K562 (cell line): ENCODE measurements around the gene HSF2BP. TPM values are rescaled to one million over a fixed set of nuclear protein-coding genes. Genes with fewer than 3 reads are reported as not detected.

ENCODE experiments used
- ATAC-seq: fragments of 200-7000 bp; cut with Tn5 transposase; 3 replicates; pipeline ENCODE4 v1.9.1; 2020; ENCODE audit warnings: moderate library complexity
- BruUV-seq: library from RNA; stranded (reverse); fragments of 400-500 nt; replicated peaks from 2 replicates; lab custom pipeline; 2021; lab: Mats Ljungman, UMichigan
- CTCF ChIA-PET: fragments of 300-600 bp; formaldehyde crosslinking; extraction: SDS; loops from one replicate; lab custom pipeline; 2021; ENCODE audit warnings: low intra/inter-chr PET ratio; lab: Yijun Ruan, JAX
- POLR2A ChIA-PET: fragments of 300-600, 350-650 bp; sonication (Branson Sonifier 250); formaldehyde crosslinking; extraction: SDS; loops from one replicate; lab custom pipeline; 2021; ENCODE audit warnings: antibody characterized with exemption, inconsistent platforms; lab: Yijun Ruan, JAX
- DNase-seq, 4 experiments: peaks; one replicate each; pipeline versions ENCODE4 v3.0.0 to v3.0.0-alpha.2; 2011 to 2018; ENCODE audit warnings: low spot score in 3 of 4, mixed read lengths in 3 of 4; ENCODE audit errors: extremely low read depth in 1 of 4
- FAIRE-seq: peaks from 2 replicates; lab custom pipeline; 2011; peaks lifted over from hg19 to GRCh38; lab: Jason Lieb, UNC
- H2AFZ ChIP-seq: 2 replicates; pipeline ENCODE4 v1.6.0; 2011; ENCODE audit warnings: low read depth, low read length, control low read depth, inconsistent platforms
- H3K27ac ChIP-seq: fragments of 200-600 bp; 3 replicates; pipeline ENCODE4 v1.8.0; 2011; ENCODE audit warnings: low read depth, mild to moderate bottlenecking, control low read depth, inconsistent platforms, low read length, moderate library complexity, mixed read lengths; ENCODE audit errors: extremely low read depth
- H3K27me3 ChIP-seq, 2 experiments: fragments of 300-600 bp in 1 of 2; 2 replicates in 1 of 2; 3 replicates in 1 of 2; pipeline versions ENCODE4 v1.6.0 to v1.8.0; 2011; ENCODE audit warnings: inconsistent platforms in 2 of 2, low read length in 2 of 2, mild to moderate bottlenecking in 1 of 2, mixed read lengths in 1 of 2, moderate library complexity in 1 of 2; ENCODE audit not compliant: control insufficient read depth in 2 of 2, insufficient read depth in 2 of 2
- H3K36me3 ChIP-seq: fragments of 300-600 bp; 3 replicates; pipeline ENCODE4 v1.8.0; 2011; ENCODE audit warnings: mild to moderate bottlenecking, low read length, inconsistent platforms; ENCODE audit not compliant: control insufficient read depth, insufficient read depth
- H3K4me1 ChIP-seq, 2 experiments: fragments of 200-600 bp in 1 of 2; replicated peaks in 1 of 2; 2 replicates in 1 of 2; 3 replicates in 1 of 2; pipeline versions ENCODE4 v1.5.1 to v1.8.0; 2011; ENCODE audit warnings: inconsistent platforms in 2 of 2, low read length in 2 of 2, mild to moderate bottlenecking in 1 of 2, mixed read lengths in 1 of 2, moderate library complexity in 1 of 2; ENCODE audit not compliant: control insufficient read depth in 2 of 2, insufficient read depth in 2 of 2
- H3K4me2 ChIP-seq: 2 replicates; pipeline ENCODE4 v1.6.1; 2011; ENCODE audit warnings: low read length, control low read depth, inconsistent platforms, mixed read lengths; ENCODE audit not compliant: insufficient read depth
- H3K4me3 ChIP-seq: fragments of 200-600 bp; sonication (generic), shearing (Covaris generic); 2 replicates; pipeline ENCODE4 v1.5.1; 2016; ENCODE audit warnings: control low read depth, inconsistent platforms
- H3K79me2 ChIP-seq: fragments of 200-600 bp; 3 replicates; pipeline ENCODE4 v1.8.0; 2011; ENCODE audit warnings: low read length, inconsistent platforms; ENCODE audit not compliant: control insufficient read depth, insufficient read depth
- H3K9ac ChIP-seq, 2 experiments: 2 replicates each; pipeline versions ENCODE4 v1.6.0 to v1.6.1; 2011; ENCODE audit warnings: low read depth in 2 of 2, low read length in 2 of 2, control low read depth in 1 of 2, inconsistent platforms in 1 of 2, mild to moderate bottlenecking in 1 of 2, mixed read lengths in 1 of 2; ENCODE audit not compliant: insufficient read depth in 1 of 2
- H3K9me1 ChIP-seq: one replicate; pipeline ENCODE4 v1.6.0; 2011; ENCODE audit warnings: inconsistent platforms, mild to moderate bottlenecking, low read length, moderate library complexity; ENCODE audit not compliant: control insufficient read depth, insufficient read depth
- H3K9me3 ChIP-seq: replicated peaks from 2 replicates; pipeline ENCODE4 v1.5.1; 2011; ENCODE audit warnings: low read depth, low read length, inconsistent platforms; ENCODE audit not compliant: control insufficient read depth, insufficient read depth
- H4K20me1 ChIP-seq: replicated peaks from 2 replicates; pipeline ENCODE4 v1.6.1; 2011; ENCODE audit warnings: low read length, inconsistent platforms, mixed read lengths; ENCODE audit not compliant: control insufficient read depth, insufficient read depth
- EHMT2 ChIP-seq: fragments of 450-650 bp; IDR thresholded peaks from 2 replicates; pipeline ENCODE4 v1.6.1; 2018; ENCODE audit warnings: antibody characterized with exemption
- ELF2 ChIP-seq: fragments of 250-450 bp; sonication (Bioruptor Pico); IDR thresholded peaks from 2 replicates; pipeline ENCODE4 v1.5.0; 2021; ENCODE audit warnings: mild to moderate bottlenecking
- ETV6 ChIP-seq, 3 experiments: fragments of 150-350 bp in 1 of 3; sonication (generic) in 1 of 3; formaldehyde crosslinking in 1 of 3; IDR thresholded peaks; 2 replicates each; pipeline versions ENCODE4 v1.6.1 to v1.8.0; 2014 to 2022; ENCODE audit warnings: borderline replicate concordance in 2 of 3, low read depth in 2 of 3, antibody characterized with exemption in 1 of 3, low read length in 1 of 3, mild to moderate bottlenecking in 1 of 3, missing genetic modification reagents in 1 of 3
- HDAC6 ChIP-seq: IDR thresholded peaks from 2 replicates; pipeline ENCODE4 v1.6.1; 2012; ENCODE audit warnings: low read depth, mild to moderate bottlenecking, control low read depth, inconsistent platforms, low read length, moderate library complexity
- HINFP ChIP-seq: fragments of 450-650 bp; conservative IDR thresholded peaks from 2 replicates; pipeline ENCODE4 v1.6.1; 2016; ENCODE audit warnings: missing genetic modification characterization, low read depth, mild to moderate bottlenecking, control low read depth, missing compliant biosample characterization
- HNRNPH1 ChIP-seq: fragments of 200-400 bp; formaldehyde crosslinking; optimal IDR thresholded peaks from 2 replicates; pipeline ENCODE3; 2017; ENCODE audit warnings: low read depth, mild to moderate bottlenecking, low read length, moderate library complexity
- JUND ChIP-seq, 2 experiments: IDR thresholded peaks; 2 replicates in 1 of 2; 3 replicates in 1 of 2; pipeline ENCODE4 v1.6.1; 2011; ENCODE audit warnings: borderline replicate concordance in 2 of 2, low read depth in 2 of 2, low read length in 2 of 2, improper control_type of control experiment in 1 of 2, missing biosample characterization in 1 of 2, missing genetic modification characterization in 1 of 2, missing genetic modification reagents in 1 of 2
- MITF ChIP-seq: IDR thresholded peaks from 2 replicates; pipeline ENCODE4 v1.6.1; 2014; ENCODE audit warnings: antibody characterized with exemption
- RBM34 ChIP-seq: fragments of 200-400 bp; formaldehyde crosslinking; IDR thresholded peaks from 2 replicates; pipeline ENCODE4 v1.6.1; 2018; ENCODE audit warnings: low read length, borderline replicate concordance; ENCODE audit not compliant: insufficient read depth
- RFX5 ChIP-seq: IDR thresholded peaks from 2 replicates; pipeline ENCODE4 v1.6.1; 2011; ENCODE audit warnings: low read depth, mild to moderate bottlenecking, improper control_type of control experiment, low read length
- SAP30 ChIP-seq: fragments of 200-600 bp; sonication (generic); IDR thresholded peaks from 2 replicates; pipeline ENCODE4 v1.6.1; 2012; ENCODE audit warnings: borderline replicate concordance, low read depth, mild to moderate bottlenecking, moderate library complexity, low read length, control low read depth, inconsistent platforms; ENCODE audit not compliant: insufficient read depth, poor library complexity, severe bottlenecking
- SETDB1 ChIP-seq: IDR thresholded peaks from one replicate; pipeline ENCODE4 v1.6.1; 2012; ENCODE audit warnings: low read length, control low read depth, inconsistent platforms
- SRSF1 ChIP-seq: fragments of 200-400 bp; formaldehyde crosslinking; IDR thresholded peaks from 2 replicates; pipeline ENCODE4 v1.6.1; 2017; ENCODE audit warnings: mild to moderate bottlenecking, low read depth, low read length, moderate library complexity
- ZBTB2 ChIP-seq: fragments of 450-650 bp; IDR thresholded peaks from 2 replicates; pipeline ENCODE4 v1.6.1; 2016; ENCODE audit warnings: antibody characterized with exemption
- ZKSCAN8 ChIP-seq: fragments of 200-800 bp; sonication (Bioruptor generic); IDR thresholded peaks from 2 replicates; pipeline ENCODE4 v1.6.1; 2016; ENCODE audit warnings: missing genetic modification characterization, missing compliant biosample characterization
- ZNF23 ChIP-seq: fragments of 250-450 bp; sonication (Bioruptor Pico); IDR thresholded peaks from 2 replicates; pipeline ENCODE4 v1.4.0; 2020; ENCODE audit warnings: mild to moderate bottlenecking
- WGBS: fragments of 100-300 bp; shearing (Covaris generic); methylation state at CpG from one replicate; pipeline ENCODE4 v1.1.6; 2016; ENCODE audit warnings: low coverage, mixed read lengths; ENCODE audit not compliant: insufficient coverage; ENCODE audit errors: missing lambda C conversion rate; 5-methylcytosine and 5-hydroxymethylcytosine counted together
- in situ Hi-C: fragments of 300-500 bp; cut with MboI; formaldehyde crosslinking; loops from 4 replicates; pipeline ENCODE4 v1.15.0; 2018; ENCODE audit warnings: inconsistent platforms, mixed read lengths
- intact Hi-C: fragments of 100-400 bp; cut with micrococcal nuclease; formaldehyde crosslinking; loops from 2 replicates; pipeline ENCODE4 v1.14.2; 2022
- polyA plus RNA-seq, 8 experiments: library from polyadenylated mRNA; depleted of rRNA in 4 of 8; stranded (reverse) in 5 of 8; unstranded in 3 of 8; fragments of >200 nt; fragmentation: Nextera tagmentation in 2 of 8; fragmentation: Illumina TruSeq in 1 of 8; extraction: Ambion mirVana in 2 of 8; extraction: Trizol in 1 of 8; gene quantifications; 2 replicates each; pipeline versions ENCODE4 v1.2.1 to v1.2.3, GENCODE V29; 2011 to 2014; ENCODE audit warnings: inconsistent platforms in 1 of 8, missing spikeins in 1 of 8
- total RNA-seq, 7 experiments: library from RNA; depleted of rRNA in 6 of 7; stranded (reverse); fragments of >200 nt in 6 of 7; fragmentation: Illumina TruSeq in 2 of 7; extraction: Trizol in 2 of 7; gene quantifications; 2 replicates each; pipeline versions ENCODE4 v1.2.1 to v1.2.3, GENCODE V29; 2011 to 2021; ENCODE audit warnings: low replicate concordance in 1 of 7

The HSF2BP gene
- total and polyA plus RNA-seq, 9 of the 15 experiments (the other 6 are each of a cell fraction or from before 2014, with no cell fraction given), result 0.04 to 0.57 (median 0.20) TPM; not detected in 2

- intact Hi-C loops, result loop anchor here (2.0 kb wide), 1 partner anchor 329 kb away; no protein-coding TSS in a partner anchor
- no peaks in the 10 kb centered on the region for H4K20me1 ChIP-seq
- no peak overlapping the region for H3K4me3 ChIP-seq
- peak in 1 of 4 experiments; percentile 3 for DNase-seq
- no peaks in the 10 kb centered on the region for H3K79me2 ChIP-seq
- BruUV-seq, result no TSS peak
- CTCF ChIA-PET, result no interaction called here
- peaks cover 0 to 10% of the 10 kb centered on the region in 2 experiments; a peak in 2 of 5 replicates for H3K4me1 ChIP-seq
- POLR2A ChIA-PET, result no interaction called here
- in situ Hi-C loops, result loop anchor here (25.0 kb wide), 1 partner anchor 482 kb away; the partner anchor contains the start of gene CRYAA
- H3K27me3 ChIP-seq, result peaks cover 16 to 20% of the 10 kb centered on the region in 2 experiments
- WGBS, result 10% methylated on average over 4 of the region's 4 CpGs
- H2AFZ ChIP-seq, result no peak overlapping the region
- H3K36me3 ChIP-seq, result no peaks in the 10 kb centered on the region
- no peak for FAIRE-seq
- no peak overlapping the region for H3K4me2 ChIP-seq
- no peak for ATAC-seq
- H3K9me3 ChIP-seq, result no peaks in the 10 kb centered on the region
- H3K27ac ChIP-seq, result no peak overlapping the region
- H3K9ac ChIP-seq, result no peak overlapping the region
- no peaks in the 10 kb centered on the region for H3K9me1 ChIP-seq
- TF ChIP-seq RFX5 (no peak), RBM34 (no peak), HINFP (no peak), SAP30 (no peak), HDAC6 (no peak), EHMT2 (no peak), ZBTB2 (no peak), MITF (no peak), ETV6 (IDR thresholded peaks at IDR 0.05; ENCODE audit: borderline replicate concordance in 1 of 2, low read depth in 2 of 2, low read length in 1 of 2) (no peak), ETV6 (CRISPR knock-in tag; IDR thresholded peaks at IDR 0.05; ENCODE audit: borderline replicate concordance) (no peak), SRSF1 (no peak), JUND (IDR thresholded peaks at IDR 0.05; ENCODE audit: borderline replicate concordance, low read depth, low read length) (no peak), JUND (tag; IDR thresholded peaks at IDR 0.05; ENCODE audit: borderline replicate concordance, low read depth, low read length) (no peak), SETDB1 (no peak), ZNF23 (no peak), ZKSCAN8 (CRISPR knock-in tag) (no peak), ELF2 (CRISPR knock-in tag) (no peak), HNRNPH1 (no peak)
Observed at GRCh38 chr21:43644071-43644470, 15.2 kb downstream of the HSF2BP start.
